Esophagus squamous epithelium (tissue), 4 donors: ENCODE data around the gene CENPI.

Experiments
- CTCF ChIP-seq, 6 experiments: fragments of 450-650 bp in 4 of 6; fragments of 200-600 bp in 2 of 6; sonication (generic) in 2 of 6; IDR thresholded peaks; one replicate each; pipeline ENCODE4 v1.5.1; 2016 to 2019; ENCODE audit warnings: antibody characterized with exemption in 6 of 6, mild to moderate bottlenecking in 4 of 6, moderate library complexity in 4 of 6
- POLR2A ChIP-seq, 4 donors: fragments of 450-650 bp; IDR thresholded peaks; one replicate each; pipeline ENCODE4 v1.6.1; 2017; ENCODE audit warnings: antibody characterized with exemption in 4 of 4, mild to moderate bottlenecking in 4 of 4, moderate library complexity in 3 of 4

- TF ChIP-seq CTCF (IDR thresholded peaks at IDR 0.05), result no peak
- no peak for TF ChIP-seq POLR2A (IDR thresholded peaks at IDR 0.05)
Measured at GRCh38 chrX:101062176-101062575, 35.8 kb upstream of the CENPI start.
